ENCODE results near the gene TMUB1. TPM values are rescaled to one million over a fixed set of nuclear protein-coding genes. Genes with fewer than 3 reads are reported as not detected.

The TMUB1 gene
- total RNA-seq, 1 experiment from 2014 or later: 45.4 TPM

GRCh38 chr7:151115836-151116418, 32.6 kb upstream of the TMUB1 start:
- H3K27me3 ChIP-seq (ENCODE audit: insufficient read depth, low read length): no peaks in the 10 kb centered on the region
- H4K8ac ChIP-seq (replicated peaks; ENCODE audit: insufficient read length, low read depth, low read length): no peak overlapping the region
- H3K9me3 ChIP-seq (ENCODE audit: control insufficient read depth, low read depth, low read length): no peaks in the 10 kb centered on the region
- no peak for DNase-seq
- peaks cover 19 to 31% (median 23%) of the 10 kb centered on the region in 3 experiments for H3K36me3 Mint-ChIP-seq (ENCODE audit: insufficient read depth in 1 of 3, low read depth in 3 of 3)
- H4K20me1 ChIP-seq (ENCODE audit: control insufficient read depth, insufficient read depth, insufficient read length): peaks cover 4% of the 10 kb centered on the region
- H3K4me3 Mint-ChIP-seq: peak overlapping the region; percentile 64 to 78
- no peak overlapping the region for H3K27ac ChIP-seq (ENCODE audit: insufficient read length, low read depth, low read length)
- no peak overlapping the region for H3K14ac ChIP-seq (ENCODE audit: insufficient read depth, low read length)
- H3K56ac ChIP-seq (ENCODE audit: insufficient read length, low read depth, low read length): no peak overlapping the region
- WGBS (ENCODE audit: extremely low coverage, insufficient read length, low lambda C conversion rate): no CpG with 5 or more reads among the region's 14 CpGs
- H3K23me2 ChIP-seq (ENCODE audit: insufficient read length, low read depth, low read length, poor library complexity, severe bottlenecking): no peaks in the 10 kb centered on the region
- H3T11ph ChIP-seq (ENCODE audit: low read length): no peak overlapping the region
- peaks cover 7% of the 10 kb centered on the region; the same call in 1 of the 2 replicates for H3K4me1 ChIP-seq (ENCODE audit: insufficient read depth, low read length)
- no peak overlapping the region for H3K4ac ChIP-seq (ENCODE audit: low read depth, low read length)
- H2BK5ac ChIP-seq (ENCODE audit: insufficient read length, low read length): no peak overlapping the region
- no peak overlapping the region for H4K5ac ChIP-seq (ENCODE audit: insufficient read length, low read depth, low read length)
- no peak overlapping the region for H2BK120ac ChIP-seq (ENCODE audit: low read depth, low read length, poor library complexity, severe bottlenecking)
- H3K27me3 Mint-ChIP-seq (ENCODE audit: low read depth): peaks cover 6% of the 10 kb centered on the region
- H2BK20ac ChIP-seq (ENCODE audit: low read depth, low read length, poor library complexity, severe bottlenecking): no peak overlapping the region
- H2BK15ac ChIP-seq (ENCODE audit: low read depth, low read length): no peak overlapping the region
- H3K27ac Mint-ChIP-seq: no peak overlapping the region
- H3K9me3 Mint-ChIP-seq: no peaks in the 10 kb centered on the region
- H3K18ac ChIP-seq (ENCODE audit: insufficient read length, low read depth, low read length): no peak overlapping the region
- H3K4me1 Mint-ChIP-seq: peaks cover 19 to 23% of the 10 kb centered on the region in 2 experiments
- TF ChIP-seq CTCF (conservative IDR thresholded peaks at IDR 0.05): no peak
- no peak overlapping the region for H3K23ac ChIP-seq (ENCODE audit: insufficient read length, low read depth, low read length)
- H3K79me2 ChIP-seq (ENCODE audit: insufficient read depth, low read length): peaks cover 4% of the 10 kb centered on the region; the same call in 1 of the 2 replicates
- no peak overlapping the region for H2AFZ ChIP-seq (ENCODE audit: low read length)
- no peak overlapping the region for H2BK12ac ChIP-seq (ENCODE audit: insufficient read length, low read depth, low read length)
- no peak overlapping the region for H3K9ac ChIP-seq (ENCODE audit: extremely low read depth, insufficient read length, low read length)
- no peak overlapping the region for H2AK5ac ChIP-seq (ENCODE audit: insufficient read length, low read length)
- no peak overlapping the region for H4K91ac ChIP-seq (ENCODE audit: insufficient read length, low read depth, low read length)
- H3K79me1 ChIP-seq (ENCODE audit: insufficient read depth, low read depth, low read length, poor library complexity, severe bottlenecking): peaks cover 3% of the 10 kb centered on the region
- H3K4me2 ChIP-seq (ENCODE audit: insufficient read depth, insufficient read length, low read length): no peak overlapping the region

Measured in H9 (cell line).